HG03354 (cell line): ENCODE measurements around the gene CBX6.
"Not testable (repeated sequence)": the region's sequence is repeated elsewhere in the genome, so short reads cannot be mapped to it uniquely, and the experiment has no call there.

Source experiments
- ATAC-seq: cut with Tn5 transposase; IDR thresholded peaks from one replicate; pipeline ENCODE4 v1.9.1; 2021; ENCODE audit warnings: mild to moderate bottlenecking; ENCODE audit not compliant: unreplicated experiment, poor library complexity, severe bottlenecking

CBX6 gene

GRCh38 chr22:38862375-38863329 is 9.4 kb downstream of the CBX6 start:
- ATAC-seq: no peak

DNA sequence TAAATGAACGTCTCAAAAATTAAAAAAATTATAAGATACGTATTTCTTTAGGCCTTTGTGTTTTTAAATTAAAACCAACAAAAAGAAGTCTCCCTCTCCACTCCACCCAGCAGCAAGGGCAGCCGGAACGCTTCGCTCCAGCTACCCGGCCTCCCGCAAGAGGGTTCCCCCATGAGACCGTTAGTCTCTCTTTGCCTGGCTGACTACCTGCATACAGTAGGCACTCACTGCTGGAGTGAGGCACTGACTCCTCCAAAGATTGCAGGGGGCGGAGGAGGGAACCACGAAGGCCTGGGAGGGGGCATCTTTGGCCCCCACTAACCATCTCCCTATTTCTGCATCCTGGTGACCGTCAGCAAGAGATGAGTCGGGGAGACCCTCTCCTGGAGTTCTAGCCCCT is 10.1 kb downstream of the CBX6 start:
- no peak for ATAC-seq

GRCh38 chr22:38861170-38861876 is 10.7 kb downstream of the CBX6 start:
- ATAC-seq: no peak

- no peak for ATAC-seq
Observed at GRCh38 chr22:38860283-38861169, 11.5 kb downstream of the CBX6 start.

DNA sequence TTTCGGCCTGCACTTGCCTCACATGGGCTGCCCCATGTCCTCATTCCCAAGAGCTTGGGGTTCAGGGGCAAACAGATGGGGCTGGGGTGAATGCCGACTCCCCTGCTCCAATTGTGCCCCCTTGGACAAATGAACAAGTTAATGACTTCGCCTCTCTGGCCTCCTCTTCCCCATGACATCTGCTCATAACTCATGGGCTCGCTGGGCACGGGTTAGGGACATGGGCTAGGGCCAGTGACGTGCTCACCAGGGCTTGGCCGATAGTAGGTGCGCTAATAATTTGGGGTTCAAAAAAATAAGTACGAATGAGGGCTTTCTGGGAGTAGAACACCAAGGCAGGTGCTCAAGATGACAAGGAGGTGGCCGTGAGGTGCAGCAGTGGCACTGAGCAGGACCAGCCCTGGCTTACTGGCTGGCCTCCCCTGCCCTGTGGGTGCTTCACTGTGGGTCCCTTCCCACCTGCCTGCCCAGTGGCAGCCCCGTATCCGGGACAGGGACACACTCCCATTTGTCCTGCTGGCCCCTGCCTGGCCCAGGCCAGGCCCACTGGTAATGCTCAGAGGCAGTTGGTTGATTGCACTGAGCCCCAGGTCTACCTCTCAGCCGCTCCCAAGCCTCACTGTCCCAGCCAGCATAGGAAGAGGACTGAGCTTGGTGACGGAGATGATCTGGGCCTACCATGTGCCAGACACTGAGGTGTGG is 12.3 kb downstream of the CBX6 start:
- no peak for ATAC-seq

GRCh38 chr22:38858492-38858891 is 13.5 kb downstream of the CBX6 start:
- no peak for ATAC-seq

GRCh38 chr22:38854476-38854875 is 17.5 kb downstream of the CBX6 start:
- not testable (repeated sequence) for ATAC-seq

- ATAC-seq: not testable (repeated sequence)
Observed at GRCh38 chr22:38853883-38854282, 18.1 kb downstream of the CBX6 start.

- no peak for ATAC-seq
Observed at GRCh38 chr22:38853196-38853651, 18.8 kb downstream of the CBX6 start.

GRCh38 chr22:38852522-38852921 is 19.5 kb downstream of the CBX6 start:
- no peak for ATAC-seq

GRCh38 chr22:38850941-38851849 is 20.8 kb downstream of the CBX6 start:
- no peak for ATAC-seq

DNA sequence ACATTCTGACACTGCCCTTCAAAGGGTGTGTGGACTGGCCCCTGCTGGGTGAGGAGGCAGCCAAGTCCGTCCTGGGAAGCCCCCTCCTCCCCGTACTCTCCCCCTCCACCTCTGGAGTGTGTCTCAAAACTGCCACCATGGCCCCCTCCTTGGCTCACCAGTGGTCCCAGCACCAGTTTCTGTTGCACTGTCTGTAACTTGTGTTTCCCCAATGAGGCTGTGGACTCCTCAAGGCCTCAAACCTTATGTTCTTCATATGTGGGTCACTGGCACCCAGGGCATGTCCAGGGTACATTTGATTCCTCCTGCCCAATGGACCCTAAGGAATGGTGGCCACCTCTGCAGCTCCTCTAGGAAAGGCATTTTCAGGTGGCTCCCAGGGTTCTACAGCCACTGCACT is 21.6 kb downstream of the CBX6 start:
- no peak for ATAC-seq

GRCh38 chr22:38849811-38850210 is 22.2 kb downstream of the CBX6 start:
- no peak for ATAC-seq

- ATAC-seq: no peak
Observed at GRCh38 chr22:38846412-38846811, 25.6 kb downstream of the CBX6 start.

DNA sequence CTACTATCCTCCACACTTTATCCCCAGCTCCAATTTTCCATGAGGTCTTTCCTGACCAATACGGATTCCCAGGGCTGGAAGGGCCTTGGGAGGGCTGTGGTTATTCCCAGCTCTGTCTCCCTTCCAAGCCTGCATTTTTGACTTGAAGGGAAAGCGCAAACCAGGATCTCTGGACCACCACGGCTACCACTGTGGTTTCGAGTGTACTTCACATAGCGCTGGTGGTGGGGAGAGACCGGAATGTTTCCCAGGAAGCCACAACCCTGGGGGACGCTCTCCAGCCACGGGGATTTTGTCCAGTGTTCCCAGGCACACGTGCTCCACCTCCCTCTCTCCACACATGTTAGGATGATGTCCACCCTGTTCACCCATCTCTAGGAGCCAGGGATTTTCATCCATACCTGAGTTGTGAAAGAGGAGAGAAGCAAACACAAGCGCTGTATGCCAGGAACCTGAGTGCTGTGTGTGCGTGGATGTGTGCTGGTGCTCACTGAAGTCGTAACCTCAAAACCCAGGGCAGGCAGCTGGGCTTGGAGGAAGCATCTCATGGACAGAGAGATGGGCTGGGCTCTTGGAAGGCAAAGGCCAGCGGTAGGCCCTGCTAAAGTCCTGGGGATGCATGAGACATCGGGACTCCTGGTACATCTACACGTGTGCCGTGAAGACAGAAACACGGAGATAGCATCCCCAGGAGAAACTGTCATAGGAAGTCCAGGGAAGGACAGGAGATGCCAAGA is 26.8 kb downstream of the CBX6 start:
- ATAC-seq: no peak

- no peak for ATAC-seq
Observed at GRCh38 chr22:38844315-38845003, 27.6 kb downstream of the CBX6 start.

DNA sequence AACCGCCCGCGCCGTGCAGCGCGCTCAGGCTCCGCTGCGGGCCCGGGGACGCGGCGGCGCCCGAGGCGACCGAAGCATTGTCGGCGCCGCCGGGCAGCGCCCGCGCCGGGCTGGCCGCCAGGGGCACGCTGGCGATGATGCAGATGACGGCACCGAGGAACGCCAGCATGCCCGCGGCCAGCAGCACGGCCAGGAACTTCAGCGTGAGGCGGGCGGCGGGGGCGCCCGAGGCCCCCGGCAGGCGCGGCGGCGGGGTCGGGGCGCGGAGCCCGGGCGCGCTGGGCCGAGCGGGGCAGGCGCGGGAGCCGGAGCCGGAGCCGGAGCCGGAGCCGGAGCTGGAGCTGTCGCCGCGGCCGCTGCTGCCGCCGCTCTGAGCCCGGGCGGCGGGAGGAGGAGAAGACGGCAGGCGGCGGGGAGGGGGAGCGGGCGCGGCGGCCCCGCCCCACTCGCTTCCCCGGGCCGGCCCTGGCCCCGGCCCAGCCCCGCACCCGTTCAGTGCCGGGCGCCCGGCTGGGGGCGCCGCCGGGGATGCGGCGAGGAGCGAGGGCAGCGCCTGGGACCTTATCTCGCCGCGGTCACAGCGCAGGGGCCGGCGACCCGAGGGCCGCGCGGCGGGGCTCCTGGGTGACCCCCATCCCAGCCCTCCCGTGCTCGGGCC is 28.2 kb downstream of the CBX6 start, which contains the start of gene NPTXR:
TSS of gene NPTXR (minus strand) at position 372 of the 658 bp plus-strand sequence.
- ATAC-seq: no peak
